T-cell (primary cell): Measurements from ENCODE around the gene CCDC196. TPM values are rescaled to one million over a fixed set of nuclear protein-coding genes. Genes with fewer than 3 reads are reported as not detected.

Experiments used
- ATAC-seq, 4 experiments: fragments of 200-7000 bp in 3 of 4; fragments of 150-1000 bp in 1 of 4; cut with Tn5 transposase; replicated peaks in 1 of 4; 1 replicate in 3 of 4; 2 replicates in 1 of 4; pipeline ENCODE4 v1.10.0; 2021; ENCODE audit warnings: moderate library complexity in 3 of 4, mild to moderate bottlenecking in 2 of 4, moderate number of reproducible peaks in 1 of 4
- CTCF ChIA-PET, 2 donors: fragments of 300-600 bp; sonication (Branson Sonifier 250); formaldehyde crosslinking; loops; one replicate each; lab custom pipeline; 2022; ENCODE audit warnings: antibody characterized with exemption in 2 of 2; lab: Charles Lee
- POLR2A ChIA-PET, 2 donors: fragments of 300-600 bp; sonication (Branson Sonifier 250); formaldehyde crosslinking; loops; one replicate each; lab custom pipeline; 2022; ENCODE audit warnings: antibody characterized with exemption in 2 of 2; lab: Charles Lee
- DNase-seq, 35 experiments: peaks; one replicate each; pipeline versions ENCODE4 v3.0.0 to v3.0.0-alpha.2; 2013 to 2023
- H3K27ac ChIP-seq: one replicate; pipeline ENCODE4 v1.5.1; 2013; ENCODE audit warnings: low read length
- H3K27me3 ChIP-seq, 2 experiments: replicated peaks in 1 of 2; 1 replicate in 1 of 2; 2 replicates in 1 of 2; pipeline versions ENCODE4 v1.6.1 to v1.7.0; 2013; ENCODE audit warnings: low read length in 1 of 2, mixed read lengths in 1 of 2; ENCODE audit not compliant: control insufficient read depth in 2 of 2, insufficient read depth in 2 of 2; ENCODE audit errors: extremely low read depth in 1 of 2
- H3K36me3 ChIP-seq, 2 donors: 1 replicate in 1 of 2; 2 replicates in 1 of 2; pipeline versions ENCODE4 v1.6.1 to v1.7.0; 2013; ENCODE audit warnings: low read length in 1 of 2; ENCODE audit not compliant: control insufficient read depth in 2 of 2, insufficient read depth in 1 of 2; ENCODE audit errors: extremely low read depth in 1 of 2
- H3K4me1 ChIP-seq, 2 experiments: 1 replicate in 1 of 2; 2 replicates in 1 of 2; pipeline versions ENCODE4 v1.6.1 to v1.7.0; 2013; ENCODE audit warnings: low read length in 2 of 2, mixed read lengths in 1 of 2; ENCODE audit not compliant: insufficient read depth in 2 of 2, control insufficient read depth in 1 of 2; ENCODE audit errors: extremely low read depth in 1 of 2
- H3K4me3 ChIP-seq, 2 donors: 1 replicate in 1 of 2; 2 replicates in 1 of 2; pipeline versions ENCODE4 v1.5.1 to v1.7.0; 2013; ENCODE audit warnings: mild to moderate bottlenecking in 2 of 2, low read length in 1 of 2, moderate library complexity in 1 of 2; ENCODE audit not compliant: control insufficient read depth in 1 of 2; ENCODE audit errors: extremely low read depth in 1 of 2
- H3K9me3 ChIP-seq: 2 replicates; pipeline ENCODE4 v1.7.0; 2013
- H3K27ac Mint-ChIP-seq, 2 donors: one replicate each; pipeline ENCODE4 v1.8.0; 2020 to 2021; ENCODE audit warnings: mild to moderate bottlenecking in 2 of 2, mixed read lengths in 2 of 2
- H3K27me3 Mint-ChIP-seq, 2 donors: one replicate each; pipeline ENCODE4 v1.8.0; 2021 to 2022; ENCODE audit warnings: mixed read lengths in 2 of 2
- H3K36me3 Mint-ChIP-seq: one replicate; pipeline ENCODE4 v1.8.0; 2021; ENCODE audit warnings: mixed read lengths
- H3K4me1 Mint-ChIP-seq, 3 donors: one replicate each; pipeline ENCODE4 v1.8.0; 2020 to 2022; ENCODE audit warnings: mixed read lengths in 3 of 3, mild to moderate bottlenecking in 1 of 3
- H3K4me3 Mint-ChIP-seq, 3 donors: one replicate each; pipeline ENCODE4 v1.8.0; 2020 to 2022; ENCODE audit warnings: mild to moderate bottlenecking in 3 of 3, mixed read lengths in 3 of 3, moderate library complexity in 3 of 3
- H3K9me3 Mint-ChIP-seq, 3 donors: one replicate each; pipeline ENCODE4 v1.8.0; 2020 to 2022; ENCODE audit warnings: mixed read lengths in 3 of 3
- WGBS: methylation state at CpG from one replicate; pipeline ENCODE4 v1.1.5; 2013; ENCODE audit warnings: missing lambda C conversion rate; ENCODE audit not compliant: insufficient coverage; 5-methylcytosine and 5-hydroxymethylcytosine counted together
- total RNA-seq, 35 experiments: library from RNA in 6 of 35; stranded (reverse) in 6 of 35; fragments of 120-200 nt in 1 of 35; gene quantifications; one replicate each; pipeline versions ENCODE4 v1.2.1 to v1.2.4 and lab custom pipeline; 2013 to 2026

CCDC196 gene
- total RNA-seq, 5 donors from 2014 or later (not counting 1 experiment from before 2014, with no cell fraction given) = not detected

DNA sequence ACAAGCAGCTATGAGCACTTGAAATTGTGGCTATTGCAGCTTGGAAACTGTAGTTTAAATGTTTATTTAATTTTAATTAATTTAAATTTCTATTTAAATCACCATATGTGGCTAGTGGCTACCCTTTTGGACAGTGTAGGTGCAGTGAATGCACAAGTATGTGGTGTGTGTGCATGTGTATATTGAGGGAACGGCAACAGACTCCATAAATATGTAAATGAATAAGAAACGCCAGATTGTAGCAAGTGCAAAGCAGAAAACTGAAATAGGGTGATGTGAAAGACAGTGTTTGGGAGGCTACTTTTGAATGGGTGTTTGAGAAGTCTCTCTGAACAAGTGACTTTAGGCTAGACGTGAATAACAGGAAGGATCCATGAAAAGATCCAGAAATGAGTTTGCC lies 32.7 kb upstream of the CCDC196 start:
- WGBS = 71% methylated on average over 3 of the region's 3 CpGs
- H3K4me3 Mint-ChIP-seq = no peak overlapping the region
- CTCF ChIA-PET = no interaction called here

DNA sequence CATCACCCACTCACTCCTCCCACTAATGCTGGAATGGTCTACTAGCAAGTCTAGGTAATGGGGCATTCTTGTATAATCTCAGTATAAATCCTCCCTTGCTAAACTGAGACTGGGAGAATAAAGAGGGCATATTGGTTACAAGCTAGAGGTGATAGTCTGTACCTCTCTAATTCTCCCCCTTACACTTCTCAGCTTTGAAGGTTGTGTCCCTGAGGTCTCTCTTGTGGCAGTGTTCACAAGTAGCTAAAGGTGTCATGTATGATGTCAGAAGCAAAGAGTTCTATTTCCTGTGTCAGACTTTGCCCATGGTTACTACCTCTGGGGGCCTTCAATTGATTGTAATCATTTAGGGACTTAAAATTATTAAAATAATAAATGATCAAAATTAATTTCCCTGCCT lies 26.6 kb upstream of the CCDC196 start:
- no peaks in the 10 kb centered on the region for H3K4me1 Mint-ChIP-seq
- H3K36me3 ChIP-seq = no peaks in the 10 kb centered on the region
- CTCF ChIA-PET = no interaction called here

More for the DNA sequence above, 32.7 kb upstream of the CCDC196 start:
- Mint-ChIP-seq H3K4me1 (no peaks in the 10 kb centered on the region), H3K36me3 (peaks cover 34% of the 10 kb centered on the region), H3K9me3 (peaks cover 0 to 11% (median 0%) of the 10 kb centered on the region in 3 donors), H3K27ac (no peak overlapping the region), H3K27me3 (peaks cover 0 to 3% of the 10 kb centered on the region in 2 donors)
- no peak for DNase-seq
- H3K27ac ChIP-seq = no peak overlapping the region
- no peaks in the 10 kb centered on the region for H3K36me3 ChIP-seq
- H3K4me3 ChIP-seq = no peak overlapping the region
- no peaks in the 10 kb centered on the region for H3K4me1 ChIP-seq
- POLR2A ChIA-PET = no interaction called here
- no peak for ATAC-seq
- no peaks in the 10 kb centered on the region for H3K27me3 ChIP-seq
- no peaks in the 10 kb centered on the region for H3K9me3 ChIP-seq

DNA sequence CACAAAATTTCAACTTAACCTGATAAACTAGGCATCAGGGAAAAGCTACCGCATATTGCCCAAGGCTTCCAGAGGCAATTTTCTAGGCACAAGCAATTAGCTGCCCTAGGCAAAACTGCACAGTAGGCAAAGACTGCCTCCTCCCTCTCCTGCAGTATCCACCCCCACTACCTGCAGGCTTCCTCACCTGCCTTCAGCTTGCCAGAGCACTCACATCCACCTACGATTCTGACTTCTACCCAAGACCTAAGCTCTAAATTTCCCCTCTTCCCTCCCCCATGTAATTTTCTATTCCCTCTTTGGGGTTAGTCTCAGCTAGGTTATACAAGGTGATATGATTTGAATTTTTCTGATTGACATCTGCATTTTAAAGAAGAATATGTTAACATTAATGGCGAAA lies 21.9 kb upstream of the CCDC196 start:
- Histone ChIP-seq H3K4me3 (no peak overlapping the region), H3K36me3 (no peaks in the 10 kb centered on the region), H3K27ac (no peak overlapping the region), H3K27me3 (no peaks in the 10 kb centered on the region), H3K4me1 (no peaks in the 10 kb centered on the region), H3K9me3 (no peaks in the 10 kb centered on the region)
- DNase-seq = no peak
- no peak overlapping the region for H3K27ac Mint-ChIP-seq
- no peak overlapping the region for H3K4me3 Mint-ChIP-seq
- 75% methylated on average over 2 of the region's 3 CpGs for WGBS
- H3K27me3 Mint-ChIP-seq = no peaks in the 10 kb centered on the region
- ChIA-PET CTCF (no interaction called here), POLR2A (no interaction called here)
- peaks cover 0 to 2% (median 0%) of the 10 kb centered on the region in 3 donors for H3K9me3 Mint-ChIP-seq
- no peak for ATAC-seq
- H3K4me1 Mint-ChIP-seq = no peaks in the 10 kb centered on the region
- H3K36me3 Mint-ChIP-seq = peaks cover 12% of the 10 kb centered on the region

More for the DNA sequence above, 26.6 kb upstream of the CCDC196 start:
- Mint-ChIP-seq H3K9me3 (peaks cover 0 to 11% (median 0%) of the 10 kb centered on the region in 3 donors), H3K36me3 (peaks cover 24% of the 10 kb centered on the region), H3K27ac (no peak overlapping the region), H3K27me3 (peaks cover 0 to 3% of the 10 kb centered on the region in 2 donors), H3K4me3 (no peak overlapping the region)
- Histone ChIP-seq H3K4me1 (no peaks in the 10 kb centered on the region), H3K27me3 (no peaks in the 10 kb centered on the region), H3K9me3 (no peaks in the 10 kb centered on the region), H3K4me3 (no peak overlapping the region), H3K27ac (no peak overlapping the region)
- POLR2A ChIA-PET = interaction anchor here in 1 of 2 donors (0.5 kb wide), 1 partner anchor 49 kb away, joined by 10 read pairs; no protein-coding TSS in a partner anchor
- no peak for ATAC-seq
- DNase-seq = peak in 1 of 35 experiments; percentile 2

DNA sequence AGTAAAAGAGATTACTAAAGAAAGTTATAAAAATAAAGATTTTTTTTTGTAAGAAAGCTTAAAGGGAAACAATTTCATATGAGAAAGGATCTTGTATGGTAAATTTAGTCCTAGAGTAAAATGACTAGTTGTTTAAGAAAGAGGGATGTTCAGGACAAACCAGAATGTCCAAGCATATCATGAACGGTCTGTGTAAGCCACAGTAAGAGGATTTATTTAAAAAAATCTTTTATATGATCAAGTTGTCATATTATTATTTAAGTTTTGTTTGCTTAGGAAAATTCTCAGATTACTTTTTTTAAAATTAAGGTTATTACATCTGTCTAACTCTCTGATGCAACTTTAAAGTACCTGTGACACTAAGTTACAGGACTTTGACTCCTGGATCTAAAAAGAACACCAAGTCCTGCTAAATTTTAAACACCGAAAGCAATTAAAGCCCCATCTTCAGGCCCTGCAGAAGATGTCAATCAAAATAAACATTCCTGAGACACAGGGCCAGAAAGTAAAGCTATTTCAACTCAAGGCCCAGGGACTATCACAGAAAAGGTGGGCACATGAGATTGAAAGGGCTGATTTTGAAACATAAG lies 17.3 kb upstream of the CCDC196 start:
- no peak for ATAC-seq
- H3K27ac ChIP-seq = no peak overlapping the region
- Mint-ChIP-seq H3K27me3 (no peaks in the 10 kb centered on the region), H3K36me3 (peaks cover 34% of the 10 kb centered on the region), H3K9me3 (peaks cover 7 to 19% (median 15%) of the 10 kb centered on the region in 3 donors), H3K4me1 (no peaks in the 10 kb centered on the region), H3K4me3 (no peak overlapping the region), H3K27ac (no peak overlapping the region)
- H3K9me3 ChIP-seq = no peaks in the 10 kb centered on the region
- no peaks in the 10 kb centered on the region for H3K4me1 ChIP-seq
- CTCF ChIA-PET = no interaction called here
- no peaks in the 10 kb centered on the region for H3K27me3 ChIP-seq
- 100% methylated on average over 1 of the region's 2 CpGs for WGBS
- no peaks in the 10 kb centered on the region for H3K36me3 ChIP-seq
- H3K4me3 ChIP-seq = no peak overlapping the region
- POLR2A ChIA-PET = no interaction called here
- DNase-seq = no peak

GRCh38 chr14:66471584-66471983 lies 14.6 kb upstream of the CCDC196 start:
- H3K4me1 Mint-ChIP-seq = no peaks in the 10 kb centered on the region
- POLR2A ChIA-PET = no interaction called here
- Histone ChIP-seq H3K27me3 (no peaks in the 10 kb centered on the region), H3K4me1 (no peaks in the 10 kb centered on the region), H3K4me3 (no peak overlapping the region), H3K36me3 (no peaks in the 10 kb centered on the region), H3K9me3 (no peaks in the 10 kb centered on the region), H3K27ac (no peak overlapping the region)
- DNase-seq = no peak
- WGBS = no CpG with 5 or more reads among the region's 4 CpGs
- H3K4me3 Mint-ChIP-seq = no peak overlapping the region
- H3K27me3 Mint-ChIP-seq = no peaks in the 10 kb centered on the region
- CTCF ChIA-PET = no interaction called here
- peaks cover 31% of the 10 kb centered on the region for H3K36me3 Mint-ChIP-seq
- no peak for ATAC-seq
- peaks cover 7 to 22% (median 15%) of the 10 kb centered on the region in 3 donors for H3K9me3 Mint-ChIP-seq
- H3K27ac Mint-ChIP-seq = no peak overlapping the region

GRCh38 chr14:66472251-66472650 lies 13.9 kb upstream of the CCDC196 start:
- Mint-ChIP-seq H3K27me3 (no peaks in the 10 kb centered on the region), H3K9me3 (peaks cover 7 to 22% (median 15%) of the 10 kb centered on the region in 3 donors), H3K27ac (no peak overlapping the region), H3K36me3 (peaks cover 31% of the 10 kb centered on the region), H3K4me1 (no peaks in the 10 kb centered on the region), H3K4me3 (no peak overlapping the region)
- Histone ChIP-seq H3K9me3 (no peaks in the 10 kb centered on the region), H3K27me3 (no peaks in the 10 kb centered on the region), H3K36me3 (no peaks in the 10 kb centered on the region), H3K4me3 (no peak overlapping the region), H3K27ac (no peak overlapping the region), H3K4me1 (no peaks in the 10 kb centered on the region)
- no peak for DNase-seq
- ATAC-seq = no peak
- CTCF ChIA-PET = no interaction called here
- POLR2A ChIA-PET = no interaction called here

DNA sequence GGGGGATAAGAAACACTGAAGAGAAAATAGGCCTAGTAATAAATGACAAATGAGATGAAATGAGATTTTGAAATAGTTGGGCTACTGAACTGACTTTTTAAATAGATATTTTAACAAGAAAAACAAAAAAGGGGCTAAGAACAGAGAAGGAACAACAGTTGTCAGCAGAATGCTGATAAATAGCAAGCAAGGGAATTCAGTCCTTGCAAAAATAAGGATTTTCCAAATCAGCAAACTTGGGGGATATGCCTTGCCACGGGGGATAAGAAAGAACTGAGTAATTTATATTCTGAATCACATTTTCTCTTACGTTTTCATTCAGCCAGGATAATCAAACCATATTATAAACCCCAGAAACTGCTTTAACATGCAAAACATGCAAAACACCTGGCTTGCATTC lies 12.9 kb upstream of the CCDC196 start:
- H3K27me3 Mint-ChIP-seq = no peaks in the 10 kb centered on the region
- Histone ChIP-seq H3K9me3 (no peaks in the 10 kb centered on the region), H3K4me1 (no peaks in the 10 kb centered on the region), H3K27ac (no peak overlapping the region), H3K27me3 (no peaks in the 10 kb centered on the region), H3K4me3 (no peak overlapping the region), H3K36me3 (no peaks in the 10 kb centered on the region)
- no peak overlapping the region for H3K27ac Mint-ChIP-seq
- DNase-seq (no peak), ATAC-seq (no peak)
- no peaks in the 10 kb centered on the region for H3K4me1 Mint-ChIP-seq
- CTCF ChIA-PET = no interaction called here
- peaks cover 29% of the 10 kb centered on the region for H3K36me3 Mint-ChIP-seq
- WGBS = 67% methylated on average over 1 of the region's 2 CpGs
- POLR2A ChIA-PET = no interaction called here
- peaks cover 7 to 22% (median 13%) of the 10 kb centered on the region in 3 donors for H3K9me3 Mint-ChIP-seq
- H3K4me3 Mint-ChIP-seq = no peak overlapping the region
